C4-2B (cell line): ENCODE data around the gene GIPR.

Experiments
- H3K27ac ChIP-seq: fragments of 450-650 bp; 2 replicates; pipeline ENCODE4 v1.5.1; 2017
- ZFX ChIP-seq: fragments of 450-650 bp; IDR thresholded peaks from 2 replicates; pipeline ENCODE4 v1.6.1; 2017
- TF ChIP-seq, protein P1 (sequence below): fragments of 450-650 bp; conservative IDR thresholded peaks from 2 replicates; pipeline ENCODE4 v1.5.1; 2017; ENCODE audit warnings: mild to moderate bottlenecking

The GIPR gene

GRCh38 chr19:45701676-45702075 lies 33.7 kb downstream of the GIPR start:
- TF ChIP-seq, protein P1, sequence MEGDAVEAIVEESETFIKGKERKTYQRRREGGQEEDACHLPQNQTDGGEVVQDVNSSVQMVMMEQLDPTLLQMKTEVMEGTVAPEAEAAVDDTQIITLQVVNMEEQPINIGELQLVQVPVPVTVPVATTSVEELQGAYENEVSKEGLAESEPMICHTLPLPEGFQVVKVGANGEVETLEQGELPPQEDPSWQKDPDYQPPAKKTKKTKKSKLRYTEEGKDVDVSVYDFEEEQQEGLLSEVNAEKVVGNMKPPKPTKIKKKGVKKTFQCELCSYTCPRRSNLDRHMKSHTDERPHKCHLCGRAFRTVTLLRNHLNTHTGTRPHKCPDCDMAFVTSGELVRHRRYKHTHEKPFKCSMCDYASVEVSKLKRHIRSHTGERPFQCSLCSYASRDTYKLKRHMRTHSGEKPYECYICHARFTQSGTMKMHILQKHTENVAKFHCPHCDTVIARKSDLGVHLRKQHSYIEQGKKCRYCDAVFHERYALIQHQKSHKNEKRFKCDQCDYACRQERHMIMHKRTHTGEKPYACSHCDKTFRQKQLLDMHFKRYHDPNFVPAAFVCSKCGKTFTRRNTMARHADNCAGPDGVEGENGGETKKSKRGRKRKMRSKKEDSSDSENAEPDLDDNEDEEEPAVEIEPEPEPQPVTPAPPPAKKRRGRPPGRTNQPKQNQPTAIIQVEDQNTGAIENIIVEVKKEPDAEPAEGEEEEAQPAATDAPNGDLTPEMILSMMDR, result no peak
- no peak for TF ChIP-seq ZFX
- H3K27ac ChIP-seq, result no peak overlapping the region

GRCh38 chr19:45705115-45705514 lies 37.1 kb downstream of the GIPR start:
- TF ChIP-seq, protein P1, result no peak
- no peak for TF ChIP-seq ZFX
- H3K27ac ChIP-seq, result no peak overlapping the region

DNA sequence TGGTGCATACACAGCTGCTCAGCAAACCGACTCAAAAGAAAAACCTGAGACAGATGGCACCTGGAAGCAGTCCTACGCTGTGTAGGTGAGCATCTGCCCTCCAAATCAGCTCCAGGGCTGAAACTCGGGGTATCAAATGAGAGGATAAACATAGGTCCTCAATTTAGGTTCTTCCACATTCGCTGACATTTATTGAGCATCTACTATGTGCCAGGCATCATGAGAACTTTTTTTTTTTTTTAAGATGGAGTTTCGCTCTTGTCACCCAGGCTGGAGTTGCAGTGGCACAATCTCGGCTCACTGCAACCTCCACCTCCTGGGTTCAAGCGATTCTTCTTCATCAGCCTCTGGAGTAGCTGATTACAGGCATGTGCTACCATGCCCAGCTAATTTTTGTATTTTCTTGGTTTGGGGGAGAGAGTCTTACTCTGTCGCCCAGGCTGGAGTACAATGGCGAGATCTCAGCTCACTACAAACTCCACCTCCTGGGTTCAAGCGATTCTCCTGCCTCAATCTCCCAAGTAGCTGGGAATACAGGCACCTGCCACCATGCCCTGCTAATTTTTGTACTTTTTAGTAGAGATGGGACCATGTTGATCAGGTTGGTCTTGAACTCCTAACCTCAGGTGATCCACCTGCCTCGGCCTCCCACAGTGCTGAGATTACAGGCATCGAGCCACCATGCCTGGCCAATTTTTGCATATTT lies 37.8 kb downstream of the GIPR start:
- H3K27ac ChIP-seq, result no peak overlapping the region
- no peak for TF ChIP-seq ZFX
- TF ChIP-seq, protein P1, result no peak

- TF ChIP-seq ZFX, result no peak
- TF ChIP-seq, protein P1, result no peak
- no peak overlapping the region for H3K27ac ChIP-seq
Observed at GRCh38 chr19:45710356-45711130, 42.5 kb downstream of the GIPR start.

DNA sequence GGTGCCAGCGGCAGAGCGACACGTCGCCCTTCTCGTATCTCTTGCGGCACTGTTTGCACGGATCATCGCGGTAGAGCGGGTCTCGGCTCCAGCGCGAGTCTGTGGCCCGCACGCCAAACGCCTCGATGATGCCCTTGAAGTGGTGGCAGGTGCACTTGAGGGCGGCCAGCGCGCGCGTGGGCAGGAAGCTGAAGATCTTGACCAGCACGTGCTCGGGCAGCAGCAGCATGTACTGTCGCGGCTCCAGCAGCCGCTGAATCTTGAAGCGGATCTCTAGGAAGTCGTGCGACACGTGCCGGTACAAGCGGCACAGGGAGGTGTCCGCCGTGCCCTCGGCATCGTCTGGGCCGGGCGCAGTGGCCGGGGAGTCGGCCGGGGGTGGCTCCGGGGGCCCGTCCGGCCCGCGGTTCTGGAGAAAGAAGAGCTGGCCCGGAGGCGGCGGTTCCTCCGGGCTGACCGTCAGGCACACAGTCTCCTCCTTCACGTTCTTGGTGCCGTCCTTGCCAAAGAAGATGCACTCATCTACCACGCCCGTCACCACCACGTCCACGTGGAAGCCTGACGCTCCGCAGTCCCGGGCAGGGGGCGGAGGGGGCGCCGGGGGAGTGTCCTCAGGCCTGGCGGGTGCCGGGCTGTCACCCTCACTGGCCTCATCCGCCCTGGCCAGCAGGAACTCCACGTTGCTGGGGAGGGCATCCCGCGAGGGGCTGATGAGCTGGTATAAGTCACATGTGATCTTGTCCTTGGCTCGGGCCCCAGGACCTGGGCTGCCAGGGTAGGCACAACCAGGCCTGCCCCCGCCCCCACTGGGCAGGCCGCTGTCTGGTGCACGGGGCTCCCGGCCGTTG lies 44.1 kb downstream of the GIPR start:
- no peak for TF ChIP-seq ZFX
- TF ChIP-seq, protein P1, result no peak
- no peak overlapping the region for H3K27ac ChIP-seq

- TF ChIP-seq, protein P1, result no peak
- no peak for TF ChIP-seq ZFX
- no peak overlapping the region for H3K27ac ChIP-seq
Observed at GRCh38 chr19:45712699-45713067, 44.7 kb downstream of the GIPR start.

DNA sequence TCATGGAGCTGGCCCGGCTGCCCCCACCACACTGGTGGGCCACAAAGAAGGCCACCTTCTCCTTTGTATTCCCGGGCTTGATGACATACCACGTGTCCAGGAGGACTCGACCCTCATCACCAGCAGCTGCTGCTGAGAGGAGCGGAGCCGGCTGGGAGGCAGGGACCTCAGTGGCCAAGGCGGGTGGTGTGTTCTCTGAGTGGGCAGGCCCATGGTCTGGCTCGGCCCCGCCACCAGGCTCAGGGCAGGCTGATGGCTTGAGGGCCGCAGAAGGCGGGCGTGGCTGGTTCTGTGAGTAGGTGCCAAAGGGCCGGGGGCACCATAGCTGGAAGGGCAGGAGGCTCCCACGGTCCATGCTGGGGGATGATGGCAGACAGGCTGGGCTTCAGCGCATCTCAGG lies 45.1 kb downstream of the GIPR start:
- TF ChIP-seq ZFX, result no peak
- TF ChIP-seq, protein P1, result no peak
- H3K27ac ChIP-seq, result no peak overlapping the region
